Right forelimb (tissue), 1 donor: ENCODE measurements around the gene PROC.

ENCODE experiments used
- DNase-seq: peaks from one replicate; pipeline ENCODE4 v3.0.0-alpha.2; 2018

Gene PROC

GRCh38 chr2:127418300-127419111 lies at the start of gene PROC:
Gene PROC (plus strand): TSS chr2:127418427. CDS start chr2:127419943, 1,516 bp downstream.
- no peak for DNase-seq

- no peak for DNase-seq
Observed at GRCh38 chr2:127370010-127370409, 48.2 kb upstream of the PROC start.

GRCh38 chr2:127371037-127371436 lies 47.2 kb upstream of the PROC start:
- DNase-seq = no peak

GRCh38 chr2:127373362-127374083 lies 44.7 kb upstream of the PROC start:
- no peak for DNase-seq

- DNase-seq = no peak
Observed at GRCh38 chr2:127376257-127376656, 42.0 kb upstream of the PROC start.

GRCh38 chr2:127377262-127377661 lies 41.0 kb upstream of the PROC start:
- DNase-seq = no peak

GRCh38 chr2:127378720-127379119 lies 39.5 kb upstream of the PROC start:
- no peak for DNase-seq

GRCh38 chr2:127379712-127380355 lies 38.4 kb upstream of the PROC start:
- no peak for DNase-seq

- DNase-seq = no peak
Observed at GRCh38 chr2:127381762-127382161, 36.5 kb upstream of the PROC start.

GRCh38 chr2:127382831-127383230 lies 35.4 kb upstream of the PROC start:
- no peak for DNase-seq

GRCh38 chr2:127384529-127384928 lies 33.7 kb upstream of the PROC start:
- DNase-seq = no peak

GRCh38 chr2:127386246-127386645 lies 32.0 kb upstream of the PROC start:
- DNase-seq = no peak

GRCh38 chr2:127386764-127387654 lies 31.2 kb upstream of the PROC start:
- DNase-seq = peak; percentile 93

- peak; percentile 96 for DNase-seq
Observed at GRCh38 chr2:127387655-127388422, 30.4 kb upstream of the PROC start, which contains the start of gene MAP3K2. Gene MAP3K2 (minus strand): TSS chr2:127387975. CDS start chr2:127343129, 44,846 bp downstream.

GRCh38 chr2:127388423-127389164 lies 29.6 kb upstream of the PROC start:
- no peak for DNase-seq

- DNase-seq = no peak
Observed at GRCh38 chr2:127389778-127390435, 28.3 kb upstream of the PROC start.

GRCh38 chr2:127392133-127392827 lies 25.9 kb upstream of the PROC start:
- DNase-seq = no peak

GRCh38 chr2:127392828-127393578 lies 25.2 kb upstream of the PROC start:
- no peak for DNase-seq

GRCh38 chr2:127394492-127394891 lies 23.7 kb upstream of the PROC start:
- no peak for DNase-seq
